ENCODE measurements around the gene NFATC2.

GRCh38 chr20:51424270-51425117 lies 118.0 kb downstream of the NFATC2 start:
- TF ChIP-seq POLR2A (IDR thresholded peaks at IDR 0.05) (no peak), CTCF (IDR thresholded peaks at IDR 0.05) (no peak), POLR2AphosphoS5 (IDR thresholded peaks at IDR 0.05) (no peak)
